WTC11 (cell line): ENCODE measurements around the gene ASB8. TPM values are rescaled to one million over a fixed set of nuclear protein-coding genes. Genes with fewer than 3 reads are reported as not detected.

ENCODE experiments used
- ATAC-seq: fragments of 200-7000 bp; cut with Tn5 transposase; 2 replicates; pipeline ENCODE4 v1.10.0; 2021; ENCODE audit warnings: mild to moderate bottlenecking, moderate library complexity
- CTCF ChIA-PET: fragments of 300-600 bp; sonication (Branson Sonifier 250); formaldehyde crosslinking; loops from one replicate; lab custom pipeline; 2021; ENCODE audit warnings: antibody characterized with exemption; lab: Charles Lee
- POLR2A ChIA-PET: fragments of 350-600 bp; sonication (Branson Sonifier 250); formaldehyde crosslinking; loops from one replicate; lab custom pipeline; 2021; ENCODE audit warnings: antibody characterized with exemption; lab: Charles Lee
- DNase-seq: peaks from one replicate; pipeline ENCODE4 v3.0.0; 2021; ENCODE audit warnings: low spot score
- H3K27ac Mint-ChIP-seq: 2 replicates; pipeline ENCODE4 v1.8.0; 2021; ENCODE audit warnings: mixed read lengths
- H3K27me3 Mint-ChIP-seq: 2 replicates; pipeline ENCODE4 v1.8.0; 2021; ENCODE audit warnings: low read depth, mild to moderate bottlenecking, moderate library complexity, mixed read lengths
- H3K36me3 Mint-ChIP-seq: 2 replicates; pipeline ENCODE4 v1.8.0; 2021; ENCODE audit warnings: mixed read lengths
- H3K4me1 Mint-ChIP-seq: 2 replicates; pipeline ENCODE4 v1.8.0; 2022; ENCODE audit warnings: mixed read lengths
- H3K4me3 Mint-ChIP-seq: 2 replicates; pipeline ENCODE4 v1.8.0; 2021; ENCODE audit warnings: mild to moderate bottlenecking, moderate library complexity, mixed read lengths
- H3K9me3 Mint-ChIP-seq: 2 replicates; pipeline ENCODE4 v1.8.0; 2021; ENCODE audit warnings: mixed read lengths
- ATF6 ChIP-seq: sonication (generic); formaldehyde crosslinking; IDR thresholded peaks from 2 replicates; pipeline ENCODE4 v1.8.1; 2023; ENCODE audit warnings: mild to moderate bottlenecking, missing genetic modification reagents
- CBFB ChIP-seq: sonication (generic); formaldehyde crosslinking; IDR thresholded peaks from 2 replicates; pipeline ENCODE4 v1.8.1; 2022; ENCODE audit warnings: mild to moderate bottlenecking, low read depth, missing genetic modification reagents
- CREM ChIP-seq: sonication (generic); formaldehyde crosslinking; IDR thresholded peaks from 2 replicates; pipeline ENCODE4 v1.8.1; 2022; ENCODE audit warnings: mild to moderate bottlenecking, missing genetic modification reagents, moderate library complexity
- E2F1 ChIP-seq: sonication (generic); formaldehyde crosslinking; IDR thresholded peaks from 2 replicates; pipeline ENCODE4 v1.8.0; 2022; ENCODE audit warnings: mild to moderate bottlenecking, missing genetic modification reagents
- ETV6 ChIP-seq: sonication (generic); formaldehyde crosslinking; IDR thresholded peaks from 2 replicates; pipeline ENCODE4 v1.8.1; 2022; ENCODE audit warnings: mild to moderate bottlenecking, missing genetic modification reagents
- GABPB1 ChIP-seq: sonication (generic); formaldehyde crosslinking; IDR thresholded peaks from 2 replicates; pipeline ENCODE4 v1.8.1; 2023; ENCODE audit warnings: mild to moderate bottlenecking, missing genetic modification reagents
- JAZF1 ChIP-seq: fragments of 250-450 bp; sonication (Bioruptor Pico); IDR thresholded peaks from 2 replicates; pipeline ENCODE4 v1.9.0; 2021; ENCODE audit warnings: moderate library complexity, mild to moderate bottlenecking, inconsistent platforms
- KAT7 ChIP-seq: sonication (generic); formaldehyde crosslinking; IDR thresholded peaks from 2 replicates; pipeline ENCODE4 v1.8.1; 2023; ENCODE audit warnings: missing genetic modification reagents, mild to moderate bottlenecking, borderline replicate concordance
- MYBL2 ChIP-seq: sonication (generic); formaldehyde crosslinking; IDR thresholded peaks from 2 replicates; pipeline ENCODE4 v1.8.1; 2023; ENCODE audit warnings: mild to moderate bottlenecking, moderate library complexity, missing genetic modification reagents
- NFE2L1 ChIP-seq: sonication (generic); formaldehyde crosslinking; IDR thresholded peaks from 2 replicates; pipeline ENCODE4 v1.8.1; 2023; ENCODE audit warnings: missing genetic modification reagents
- NR1H2 ChIP-seq: sonication (generic); formaldehyde crosslinking; IDR thresholded peaks from 2 replicates; pipeline ENCODE4 v1.9.0; 2021; ENCODE audit warnings: mild to moderate bottlenecking, moderate library complexity, missing genetic modification reagents
- NR2C2 ChIP-seq: sonication (generic); formaldehyde crosslinking; IDR thresholded peaks from 2 replicates; pipeline ENCODE4 v1.8.0; 2022; ENCODE audit warnings: mild to moderate bottlenecking, missing genetic modification reagents
- RORB ChIP-seq: fragments of 250-450 bp; sonication (Bioruptor Pico); IDR thresholded peaks from 2 replicates; pipeline ENCODE4 v1.9.0; 2021; ENCODE audit warnings: mild to moderate bottlenecking
- TEAD1 ChIP-seq: sonication (generic); formaldehyde crosslinking; IDR thresholded peaks from 2 replicates; pipeline ENCODE4 v1.8.0; 2022; ENCODE audit warnings: mild to moderate bottlenecking, missing genetic modification reagents
- ZNF425 ChIP-seq: fragments of 250-450 bp; sonication (Bioruptor Pico); conservative IDR thresholded peaks from 2 replicates; pipeline ENCODE4 v1.9.0; 2021; ENCODE audit warnings: mild to moderate bottlenecking
- total RNA-seq: library from RNA; stranded (reverse); gene quantifications from 3 replicates; pipeline ENCODE4 v1.2.3, GENCODE V29; 2021
- TF ChIP-seq, protein P1 (sequence below): sonication (generic); formaldehyde crosslinking; IDR thresholded peaks from 2 replicates; pipeline ENCODE4 v1.8.1; 2022; ENCODE audit warnings: low read depth, missing genetic modification reagents, borderline replicate concordance
- TF ChIP-seq, protein P2 (sequence below): sonication (generic); formaldehyde crosslinking; IDR thresholded peaks from 2 replicates; pipeline ENCODE4 v1.8.0; 2022; ENCODE audit warnings: mild to moderate bottlenecking, missing genetic modification reagents
- TF ChIP-seq, protein P3 (sequence below): sonication (generic); formaldehyde crosslinking; IDR thresholded peaks from 2 replicates; pipeline ENCODE4 v1.8.1; 2023; ENCODE audit warnings: mild to moderate bottlenecking, missing genetic modification reagents, moderate library complexity
- TF ChIP-seq, protein P4 (sequence below): fragments of 250-450 bp; sonication (Bioruptor Pico); IDR thresholded peaks from 2 replicates; pipeline ENCODE4 v2.1.2; 2022; ENCODE audit warnings: mild to moderate bottlenecking, moderate library complexity

The ASB8 gene
- total RNA-seq, 1 experiment from 2014 or later, result 7.4 TPM

- TF ChIP-seq NR1H2 (CRISPR knock-in tag) (no peak), NR2C2 (no peak), MYBL2 (CRISPR knock-in tag) (no peak), JAZF1 (CRISPR knock-in tag) (no peak), ATF6 (CRISPR knock-in tag) (no peak), RORB (no peak), ETV6 (no peak)
- TF ChIP-seq, protein P1, sequence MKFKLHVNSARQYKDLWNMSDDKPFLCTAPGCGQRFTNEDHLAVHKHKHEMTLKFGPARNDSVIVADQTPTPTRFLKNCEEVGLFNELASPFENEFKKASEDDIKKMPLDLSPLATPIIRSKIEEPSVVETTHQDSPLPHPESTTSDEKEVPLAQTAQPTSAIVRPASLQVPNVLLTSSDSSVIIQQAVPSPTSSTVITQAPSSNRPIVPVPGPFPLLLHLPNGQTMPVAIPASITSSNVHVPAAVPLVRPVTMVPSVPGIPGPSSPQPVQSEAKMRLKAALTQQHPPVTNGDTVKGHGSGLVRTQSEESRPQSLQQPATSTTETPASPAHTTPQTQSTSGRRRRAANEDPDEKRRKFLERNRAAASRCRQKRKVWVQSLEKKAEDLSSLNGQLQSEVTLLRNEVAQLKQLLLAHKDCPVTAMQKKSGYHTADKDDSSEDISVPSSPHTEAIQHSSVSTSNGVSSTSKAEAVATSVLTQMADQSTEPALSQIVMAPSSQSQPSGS, result no peak
- TF ChIP-seq, protein P2, sequence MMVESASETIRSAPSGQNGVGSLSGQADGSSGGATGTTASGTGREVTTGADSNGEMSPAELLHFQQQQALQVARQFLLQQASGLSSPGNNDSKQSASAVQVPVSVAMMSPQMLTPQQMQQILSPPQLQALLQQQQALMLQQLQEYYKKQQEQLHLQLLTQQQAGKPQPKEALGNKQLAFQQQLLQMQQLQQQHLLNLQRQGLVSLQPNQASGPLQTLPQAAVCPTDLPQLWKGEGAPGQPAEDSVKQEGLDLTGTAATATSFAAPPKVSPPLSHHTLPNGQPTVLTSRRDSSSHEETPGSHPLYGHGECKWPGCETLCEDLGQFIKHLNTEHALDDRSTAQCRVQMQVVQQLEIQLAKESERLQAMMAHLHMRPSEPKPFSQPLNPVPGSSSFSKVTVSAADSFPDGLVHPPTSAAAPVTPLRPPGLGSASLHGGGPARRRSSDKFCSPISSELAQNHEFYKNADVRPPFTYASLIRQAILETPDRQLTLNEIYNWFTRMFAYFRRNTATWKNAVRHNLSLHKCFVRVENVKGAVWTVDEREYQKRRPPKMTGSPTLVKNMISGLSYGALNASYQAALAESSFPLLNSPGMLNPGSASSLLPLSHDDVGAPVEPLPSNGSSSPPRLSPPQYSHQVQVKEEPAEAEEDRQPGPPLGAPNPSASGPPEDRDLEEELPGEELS (CRISPR knock-in tag), result no peak
Measured at GRCh38 chr12:48163150-48163747, 5.9 kb upstream of the ASB8 start (continued).

- no peak for DNase-seq
- no peak for ATAC-seq
- H3K27ac Mint-ChIP-seq, result no peak overlapping the region
- TF ChIP-seq TEAD1 (CRISPR knock-in tag), result no peak
- TF ChIP-seq NR1H2 (CRISPR knock-in tag), result no peak
- no peak for TF ChIP-seq CBFB (CRISPR knock-in tag)
- TF ChIP-seq, protein P3, sequence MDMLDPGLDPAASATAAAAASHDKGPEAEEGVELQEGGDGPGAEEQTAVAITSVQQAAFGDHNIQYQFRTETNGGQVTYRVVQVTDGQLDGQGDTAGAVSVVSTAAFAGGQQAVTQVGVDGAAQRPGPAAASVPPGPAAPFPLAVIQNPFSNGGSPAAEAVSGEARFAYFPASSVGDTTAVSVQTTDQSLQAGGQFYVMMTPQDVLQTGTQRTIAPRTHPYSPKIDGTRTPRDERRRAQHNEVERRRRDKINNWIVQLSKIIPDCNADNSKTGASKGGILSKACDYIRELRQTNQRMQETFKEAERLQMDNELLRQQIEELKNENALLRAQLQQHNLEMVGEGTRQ, result no peak
- TF ChIP-seq, protein P4, sequence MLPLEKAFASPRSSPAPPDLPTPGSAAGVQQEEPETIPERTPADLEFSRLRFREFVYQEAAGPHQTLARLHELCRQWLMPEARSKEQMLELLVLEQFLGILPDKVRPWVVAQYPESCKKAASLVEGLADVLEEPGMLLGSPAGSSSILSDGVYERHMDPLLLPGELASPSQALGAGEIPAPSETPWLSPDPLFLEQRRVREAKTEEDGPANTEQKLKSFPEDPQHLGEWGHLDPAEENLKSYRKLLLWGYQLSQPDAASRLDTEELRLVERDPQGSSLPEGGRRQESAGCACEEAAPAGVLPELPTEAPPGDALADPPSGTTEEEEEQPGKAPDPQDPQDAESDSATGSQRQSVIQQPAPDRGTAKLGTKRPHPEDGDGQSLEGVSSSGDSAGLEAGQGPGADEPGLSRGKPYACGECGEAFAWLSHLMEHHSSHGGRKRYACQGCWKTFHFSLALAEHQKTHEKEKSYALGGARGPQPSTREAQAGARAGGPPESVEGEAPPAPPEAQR (CRISPR knock-in tag), result no peak
- TF ChIP-seq ZNF425 (CRISPR knock-in tag), result no peak
- no peak for TF ChIP-seq GABPB1 (CRISPR knock-in tag)
- TF ChIP-seq E2F1, result no peak
- no peak for TF ChIP-seq CREM (CRISPR knock-in tag)
- no peak for TF ChIP-seq KAT7 (CRISPR knock-in tag)
- TF ChIP-seq NFE2L1 (CRISPR knock-in tag), result no peak
- TF ChIP-seq, all 79 proteins: peak for 0
- Mint-ChIP-seq H3K36me3 (no peaks in the 10 kb centered on the region), H3K9me3 (no peaks in the 10 kb centered on the region), H3K27me3 (peaks cover 3% of the 10 kb centered on the region), H3K4me1 (peaks cover 14% of the 10 kb centered on the region), H3K4me3 (no peak overlapping the region)
- ChIA-PET CTCF (no interaction called here), POLR2A (no interaction called here)
Measured at GRCh38 chr12:48160807-48161206, 3.5 kb upstream of the ASB8 start.
